ENCODE measurements around the gene NEK2.
"Not testable (repeated sequence)": the region's sequence is repeated elsewhere in the genome, so short reads cannot be mapped to it uniquely, and the experiment has no call there.

Gene NEK2

GRCh38 chr1:211693911-211694310 is 18.5 kb upstream of the NEK2 start:
- not testable (repeated sequence) for DNase-seq

- DNase-seq = no peak
These were observed 13.0 kb upstream of the NEK2 start for GRCh38 chr1:211688421-211688820.

- DNase-seq = peak; percentile 35
These were observed 12.2 kb upstream of the NEK2 start for GRCh38 chr1:211687462-211688215.

- DNase-seq = no peak
These were observed 10.4 kb upstream of the NEK2 start for GRCh38 chr1:211685823-211686222.

GRCh38 chr1:211684791-211685190 is 9.4 kb upstream of the NEK2 start:
- DNase-seq = no peak

- DNase-seq = no peak
These were observed 8.9 kb upstream of the NEK2 start for GRCh38 chr1:211684331-211684730.

- DNase-seq = no peak
These were observed 8.2 kb upstream of the NEK2 start for GRCh38 chr1:211683396-211684297.

- DNase-seq = not testable (repeated sequence)
These were observed 6.8 kb upstream of the NEK2 start for GRCh38 chr1:211682186-211682585.

GRCh38 chr1:211680752-211681327 is 5.4 kb upstream of the NEK2 start:
- DNase-seq = peak; percentile 87

- no peak for DNase-seq
These were observed 2.2 kb upstream of the NEK2 start for GRCh38 chr1:211677659-211678058.

- DNase-seq = no peak
These were observed 1.3 kb upstream of the NEK2 start for GRCh38 chr1:211676761-211677160.

- DNase-seq = no peak
These were observed 724 bp upstream of the NEK2 start for GRCh38 chr1:211676106-211676583.

GRCh38 chr1:211667065-211667617 is 8.3 kb downstream of the NEK2 start:
- no peak for DNase-seq

GRCh38 chr1:211660718-211661222 is 14.7 kb downstream of the NEK2 start:
- no peak for DNase-seq

- no peak for DNase-seq
These were observed 18.7 kb downstream of the NEK2 start for GRCh38 chr1:211656728-211657127.

GRCh38 chr1:211654838-211655787 is 20.3 kb downstream of the NEK2 start:
- peak; percentile 80 for DNase-seq

GRCh38 chr1:211653959-211654496 is 21.4 kb downstream of the NEK2 start:
- DNase-seq = no peak

- no peak for DNase-seq
These were observed 22.1 kb downstream of the NEK2 start for GRCh38 chr1:211653293-211653692.

- DNase-seq = no peak
These were observed 23.1 kb downstream of the NEK2 start for GRCh38 chr1:211652371-211652770.

GRCh38 chr1:211650904-211651303 is 24.5 kb downstream of the NEK2 start:
- DNase-seq = no peak
